Measurements from ENCODE around the gene IMMP2L. TPM values are rescaled to one million over a fixed set of nuclear protein-coding genes. Genes with fewer than 3 reads are reported as not detected.

The IMMP2L gene
- total RNA-seq, 3 donors from 2014 or later (not counting 1 experiment from before 2014, with no cell fraction given): 6.9 to 9.2 (median 8.7) TPM

- no peaks in the 10 kb centered on the region for H3K4me1 Mint-ChIP-seq
Observed at GRCh38 chr7:111047595-111047994, 514.7 kb downstream of the IMMP2L start.

GRCh38 chr7:111045449-111045848 is 516.8 kb downstream of the IMMP2L start:
- no peaks in the 10 kb centered on the region for H3K27me3 ChIP-seq (ENCODE audit: control insufficient read depth, insufficient read depth, low read length)
- H3K9me3 ChIP-seq (ENCODE audit: control insufficient read depth, insufficient read depth, low read length): no peaks in the 10 kb centered on the region
- intact Hi-C loops (cut with micrococcal nuclease): no loop called here
- ATAC-seq (no peak), DNase-seq (no peak)
- no peaks in the 10 kb centered on the region for H3K36me3 ChIP-seq (ENCODE audit: control insufficient read depth, insufficient read depth, low read length)
- Mint-ChIP-seq H3K36me3 (no peaks in the 10 kb centered on the region), H3K27me3 (ENCODE audit: low read depth in 2 of 2) (no peaks in the 10 kb centered on the region), H3K9me3 (peaks cover 2 to 4% of the 10 kb centered on the region in 2 donors), H3K4me3 (no peak overlapping the region), H3K4me1 (no peaks in the 10 kb centered on the region), H3K27ac (no peak overlapping the region)
- no peak overlapping the region for H3K4me3 ChIP-seq (ENCODE audit: low read length)
- no peak for TF ChIP-seq CTCF (IDR thresholded peaks at IDR 0.05)
- no peak overlapping the region for H3K27ac ChIP-seq (ENCODE audit: low read length)
- H3K4me1 ChIP-seq (ENCODE audit: control insufficient read depth, insufficient read depth, low read length): no peaks in the 10 kb centered on the region

More at GRCh38 chr7:111047595-111047994, 514.7 kb downstream of the IMMP2L start:
- H3K27me3 ChIP-seq (ENCODE audit: control insufficient read depth, insufficient read depth, low read length): no peaks in the 10 kb centered on the region
- H3K27ac Mint-ChIP-seq: no peak overlapping the region
- 97% methylated on average over 3 of the region's 4 CpGs for WGBS (ENCODE audit: insufficient coverage)
- no peak for ATAC-seq
- intact Hi-C loops (cut with micrococcal nuclease): no loop called here
- H3K4me3 Mint-ChIP-seq: no peak overlapping the region
- H3K9me3 ChIP-seq (ENCODE audit: control insufficient read depth, insufficient read depth, low read length): no peaks in the 10 kb centered on the region
- H3K9me3 Mint-ChIP-seq: peaks cover 2 to 4% of the 10 kb centered on the region in 2 donors
- no peak for TF ChIP-seq CTCF (IDR thresholded peaks at IDR 0.05)
- no peak overlapping the region for H3K27ac ChIP-seq (ENCODE audit: low read length)
- DNase-seq: no peak
- no peaks in the 10 kb centered on the region for H3K36me3 Mint-ChIP-seq
- no peak overlapping the region for H3K4me3 ChIP-seq (ENCODE audit: low read length)
- H3K27me3 Mint-ChIP-seq (ENCODE audit: low read depth in 2 of 2): no peaks in the 10 kb centered on the region
- no peaks in the 10 kb centered on the region for H3K36me3 ChIP-seq (ENCODE audit: control insufficient read depth, insufficient read depth, low read length)
- no peaks in the 10 kb centered on the region for H3K4me1 ChIP-seq (ENCODE audit: control insufficient read depth, insufficient read depth, low read length)

- intact Hi-C loops (cut with micrococcal nuclease): no loop called here
- no peaks in the 10 kb centered on the region for H3K36me3 ChIP-seq (ENCODE audit: control insufficient read depth, insufficient read depth, low read length)
- no peak overlapping the region for H3K27ac Mint-ChIP-seq
- DNase-seq (no peak), ATAC-seq (no peak)
- H3K9me3 ChIP-seq (ENCODE audit: control insufficient read depth, insufficient read depth, low read length): no peaks in the 10 kb centered on the region
- H3K27me3 Mint-ChIP-seq (ENCODE audit: low read depth in 2 of 2): no peaks in the 10 kb centered on the region
- H3K4me3 ChIP-seq (ENCODE audit: low read length): no peak overlapping the region
- no peak for TF ChIP-seq CTCF (IDR thresholded peaks at IDR 0.05)
- no peak overlapping the region for H3K4me3 Mint-ChIP-seq
- no peaks in the 10 kb centered on the region for H3K27me3 ChIP-seq (ENCODE audit: control insufficient read depth, insufficient read depth, low read length)
- peaks cover 2 to 7% of the 10 kb centered on the region in 2 donors for H3K9me3 Mint-ChIP-seq
- H3K4me1 Mint-ChIP-seq: no peaks in the 10 kb centered on the region
- H3K27ac ChIP-seq (ENCODE audit: low read length): no peak overlapping the region
- H3K36me3 Mint-ChIP-seq: no peaks in the 10 kb centered on the region
- no CpG with 5 or more reads among the region's 1 CpG for WGBS (ENCODE audit: insufficient coverage)
- H3K4me1 ChIP-seq (ENCODE audit: control insufficient read depth, insufficient read depth, low read length): no peaks in the 10 kb centered on the region
Observed at GRCh38 chr7:111043561-111043960, 518.7 kb downstream of the IMMP2L start.

- ATAC-seq (no peak), DNase-seq (no peak)
- Mint-ChIP-seq H3K27ac (no peak overlapping the region), H3K4me3 (no peak overlapping the region), H3K4me1 (no peaks in the 10 kb centered on the region), H3K36me3 (no peaks in the 10 kb centered on the region), H3K27me3 (ENCODE audit: low read depth in 2 of 2) (no peaks in the 10 kb centered on the region), H3K9me3 (peaks cover 0 to 7% of the 10 kb centered on the region in 2 donors)
- no peaks in the 10 kb centered on the region for H3K36me3 ChIP-seq (ENCODE audit: control insufficient read depth, insufficient read depth, low read length)
- H3K9me3 ChIP-seq (ENCODE audit: control insufficient read depth, insufficient read depth, low read length): no peaks in the 10 kb centered on the region
- H3K4me1 ChIP-seq (ENCODE audit: control insufficient read depth, insufficient read depth, low read length): no peaks in the 10 kb centered on the region
- H3K27ac ChIP-seq (ENCODE audit: low read length): no peak overlapping the region
- intact Hi-C loops (cut with micrococcal nuclease): no loop called here
- no CpG with 5 or more reads among the region's 2 CpGs for WGBS (ENCODE audit: insufficient coverage)
- TF ChIP-seq CTCF (IDR thresholded peaks at IDR 0.05): no peak
- no peaks in the 10 kb centered on the region for H3K27me3 ChIP-seq (ENCODE audit: control insufficient read depth, insufficient read depth, low read length)
- H3K4me3 ChIP-seq (ENCODE audit: low read length): no peak overlapping the region
Observed at GRCh38 chr7:111042842-111043241, 519.5 kb downstream of the IMMP2L start.
